D721Med (cell line): ENCODE measurements around the gene DDX20.

Experiments used
- DNase-seq: peaks from one replicate; pipeline ENCODE4 v3.0.0; 2011; ENCODE audit warnings: low spot score; ENCODE audit not compliant: insufficient read length
- FAIRE-seq: peaks from 2 replicates; lab custom pipeline; 2011; peaks lifted over from hg19 to GRCh38; lab: Jason Lieb, UNC
- CTCF ChIP-seq: IDR thresholded peaks from 2 replicates; pipeline ENCODE4 v1.5.1; 2012; ENCODE audit warnings: mild to moderate bottlenecking, control low read depth; ENCODE audit not compliant: insufficient read depth; ENCODE audit errors: missing control alignments

Gene DDX20, protein sequence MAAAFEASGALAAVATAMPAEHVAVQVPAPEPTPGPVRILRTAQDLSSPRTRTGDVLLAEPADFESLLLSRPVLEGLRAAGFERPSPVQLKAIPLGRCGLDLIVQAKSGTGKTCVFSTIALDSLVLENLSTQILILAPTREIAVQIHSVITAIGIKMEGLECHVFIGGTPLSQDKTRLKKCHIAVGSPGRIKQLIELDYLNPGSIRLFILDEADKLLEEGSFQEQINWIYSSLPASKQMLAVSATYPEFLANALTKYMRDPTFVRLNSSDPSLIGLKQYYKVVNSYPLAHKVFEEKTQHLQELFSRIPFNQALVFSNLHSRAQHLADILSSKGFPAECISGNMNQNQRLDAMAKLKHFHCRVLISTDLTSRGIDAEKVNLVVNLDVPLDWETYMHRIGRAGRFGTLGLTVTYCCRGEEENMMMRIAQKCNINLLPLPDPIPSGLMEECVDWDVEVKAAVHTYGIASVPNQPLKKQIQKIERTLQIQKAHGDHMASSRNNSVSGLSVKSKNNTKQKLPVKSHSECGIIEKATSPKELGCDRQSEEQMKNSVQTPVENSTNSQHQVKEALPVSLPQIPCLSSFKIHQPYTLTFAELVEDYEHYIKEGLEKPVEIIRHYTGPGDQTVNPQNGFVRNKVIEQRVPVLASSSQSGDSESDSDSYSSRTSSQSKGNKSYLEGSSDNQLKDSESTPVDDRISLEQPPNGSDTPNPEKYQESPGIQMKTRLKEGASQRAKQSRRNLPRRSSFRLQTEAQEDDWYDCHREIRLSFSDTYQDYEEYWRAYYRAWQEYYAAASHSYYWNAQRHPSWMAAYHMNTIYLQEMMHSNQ

GRCh38 chr1:111755331-111756123, at the start of gene DDX20:
Gene DDX20, plus strand, starts transcription at chr1:111755901. Its CDS starts 24 bp downstream, at chr1:111755925.
- DNase-seq: peak; percentile 78
- TF ChIP-seq CTCF: peak; percentile 82
- FAIRE-seq: no peak

DNA sequence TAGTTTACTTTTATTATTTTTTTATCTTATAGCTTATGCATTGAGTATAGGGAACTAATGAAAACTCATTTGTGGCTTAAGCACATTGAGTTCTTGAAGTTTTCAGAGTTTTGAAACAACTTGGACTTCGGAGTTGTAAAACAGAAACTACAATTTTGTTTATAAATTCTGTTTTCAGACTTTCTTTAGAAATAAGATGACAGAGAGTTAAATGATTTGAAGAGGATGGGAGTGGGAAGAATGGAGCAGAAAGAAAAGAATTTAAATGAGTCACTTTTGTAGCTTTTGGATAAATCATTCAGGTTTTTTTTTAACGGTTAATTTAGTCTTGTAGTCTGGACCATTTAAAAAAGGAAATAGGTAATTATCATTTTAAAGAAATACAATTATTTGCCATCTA, 48.8 kb upstream of the DDX20 start:
- FAIRE-seq: no peak
- no peak for DNase-seq
- TF ChIP-seq CTCF: no peak

DNA sequence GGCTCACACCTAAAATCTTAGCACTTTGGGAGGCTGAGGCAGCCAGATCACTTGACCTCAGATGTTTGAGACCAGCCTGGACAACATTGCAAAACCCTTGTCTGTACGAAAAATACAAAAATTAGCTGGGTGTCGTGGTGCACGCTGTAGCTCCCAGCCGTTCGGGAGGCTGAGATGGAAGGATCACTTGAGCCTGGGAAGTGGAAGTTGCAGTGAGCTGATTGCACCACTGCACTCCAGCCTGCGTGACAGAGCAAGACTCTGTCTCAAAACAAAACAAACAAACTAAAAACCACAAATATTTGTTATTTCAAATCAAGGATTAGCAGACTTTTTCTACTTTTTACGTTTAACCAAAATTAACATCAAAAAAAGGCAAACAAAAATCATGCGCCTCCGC, 47.8 kb upstream of the DDX20 start:
- DNase-seq (no peak), FAIRE-seq (no peak)
- TF ChIP-seq CTCF: no peak

DNA sequence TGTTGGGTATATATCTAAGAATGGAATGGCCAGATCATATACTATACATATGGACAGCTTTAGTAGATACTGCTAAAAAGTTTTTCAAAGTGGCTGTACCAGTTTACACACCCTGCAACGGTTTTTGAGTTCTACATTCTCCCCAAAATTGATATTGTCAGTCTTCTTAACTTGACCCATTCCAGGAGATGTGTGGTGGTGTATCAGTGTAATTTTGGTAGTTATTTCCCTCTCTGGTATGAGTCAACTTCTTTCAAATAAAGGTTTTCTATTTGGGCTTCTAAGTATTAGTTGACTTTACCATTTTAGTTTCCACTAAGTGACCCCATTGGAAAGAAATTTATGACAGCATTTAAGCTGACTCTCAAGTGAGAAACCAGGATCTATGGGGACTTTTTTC, 45.7 kb upstream of the DDX20 start:
- DNase-seq (no peak), FAIRE-seq (no peak)
- TF ChIP-seq CTCF: no peak

DNA sequence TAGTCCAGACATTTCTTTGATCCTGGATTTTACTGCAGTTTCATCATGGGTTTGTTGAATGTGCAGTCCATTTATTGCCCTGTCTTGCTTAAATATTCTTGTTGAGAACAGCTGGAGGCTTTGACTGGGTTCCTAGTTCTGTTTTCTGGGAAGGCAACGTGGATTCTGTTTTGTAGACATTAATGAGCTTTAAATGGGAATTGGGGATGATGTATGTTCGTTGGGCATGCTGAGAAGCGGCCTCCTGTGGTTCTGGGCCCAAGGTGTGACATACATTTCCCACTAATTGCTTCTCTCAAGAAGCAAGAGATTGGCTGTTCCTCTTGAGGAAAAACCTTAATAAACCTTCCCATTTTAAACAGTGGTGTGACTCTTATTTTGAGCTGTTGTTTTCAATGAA, 39.4 kb upstream of the DDX20 start:
- DNase-seq (no peak), FAIRE-seq (no peak)
- no peak for TF ChIP-seq CTCF

- no peak for TF ChIP-seq CTCF
- no peak for FAIRE-seq
- no peak for DNase-seq
Measured at GRCh38 chr1:111717450-111717849, 38.3 kb upstream of the DDX20 start.
